HEK293 (cell line): Measurements from ENCODE around the gene NME5.

ENCODE experiments used
- CTCF ChIA-PET: fragments of 350-600 bp; formaldehyde crosslinking; extraction: SDS; loops from one replicate; lab custom pipeline; 2021; ENCODE audit warnings: antibody characterized with exemption; lab: Yijun Ruan, JAX
- POLR2A ChIA-PET: fragments of 300-600 bp; formaldehyde crosslinking; extraction: SDS; loops from one replicate; lab custom pipeline; 2020; ENCODE audit warnings: antibody characterized with exemption, inconsistent platforms; lab: Yijun Ruan, JAX
- H3K27ac ChIP-seq: fragments of 200-500 bp; sonication (Bioruptor generic); 2 replicates; pipeline ENCODE4 v1.5.1; 2014; ENCODE audit warnings: low read depth, low read length, control low read depth, inconsistent platforms; ENCODE audit errors: extremely low read depth
- H3K36me3 ChIP-seq, 2 experiments: fragments of 200-500 bp in 1 of 2; sonication (Bioruptor generic) in 1 of 2; 1 replicate in 1 of 2; 2 replicates in 1 of 2; pipeline ENCODE4 v1.5.1; 2014 to 2017; ENCODE audit warnings: inconsistent platforms in 2 of 2, low read length in 2 of 2; ENCODE audit not compliant: control insufficient read depth in 2 of 2, insufficient read depth in 1 of 2
- H3K4me1 ChIP-seq: fragments of 200-500 bp; sonication (Bioruptor generic); 2 replicates; pipeline ENCODE4 v1.5.1; 2014; ENCODE audit warnings: mild to moderate bottlenecking, low read length, inconsistent platforms; ENCODE audit not compliant: control insufficient read depth, insufficient read depth
- H3K4me3 ChIP-seq: 2 replicates; pipeline ENCODE4 v1.5.1; 2011; ENCODE audit warnings: low read depth, mild to moderate bottlenecking, control low read depth, low read length, moderate library complexity
- H3K9me3 ChIP-seq: fragments of 200-500 bp; sonication (Bioruptor generic); 2 replicates; pipeline ENCODE4 v1.5.1; 2014; ENCODE audit warnings: low read depth, low read length, inconsistent platforms; ENCODE audit not compliant: control insufficient read depth, insufficient read depth
- FEZF1 ChIP-seq: fragments of 450-650 bp; formaldehyde crosslinking; IDR thresholded peaks from 2 replicates; pipeline ENCODE4 v1.5.1; 2016; ENCODE audit warnings: missing biosample characterization, missing genetic modification characterization
- SP2 ChIP-seq: fragments of 450-650 bp; formaldehyde crosslinking; IDR thresholded peaks from 2 replicates; pipeline ENCODE4 v1.5.1; 2016; ENCODE audit warnings: missing biosample characterization, missing genetic modification characterization
- ZBTB1 ChIP-seq: fragments of 450-650 bp; formaldehyde crosslinking; IDR thresholded peaks from 2 replicates; pipeline ENCODE4 v1.5.1; 2016; ENCODE audit warnings: missing biosample characterization, missing genetic modification characterization
- ZNF114 ChIP-seq: fragments of 450-650 bp; formaldehyde crosslinking; IDR thresholded peaks from 2 replicates; pipeline ENCODE4 v1.5.0; 2017; ENCODE audit warnings: missing biosample characterization, missing genetic modification characterization
- ZNF121 ChIP-seq: fragments of 450-650 bp; formaldehyde crosslinking; IDR thresholded peaks from 2 replicates; pipeline ENCODE4 v1.5.1; 2016; ENCODE audit warnings: missing biosample characterization, missing genetic modification characterization
- ZNF274 ChIP-seq, 2 experiments: fragments of 200-500 bp in 1 of 2; fragments of 450-650 bp in 1 of 2; sonication (Bioruptor generic) in 1 of 2; formaldehyde crosslinking in 1 of 2; IDR thresholded peaks; 2 replicates each; pipeline versions ENCODE4 v1.5.1 to v1.6.1; 2014 to 2016; ENCODE audit warnings: borderline replicate concordance in 1 of 2, inconsistent platforms in 1 of 2, low read length in 1 of 2, missing biosample characterization in 1 of 2, missing genetic modification characterization in 1 of 2
- ZNF660 ChIP-seq: fragments of 450-650 bp; IDR thresholded peaks from 2 replicates; pipeline ENCODE4 v1.5.1; 2018; ENCODE audit warnings: missing biosample characterization, mild to moderate bottlenecking, missing genetic modification characterization
- TF ChIP-seq, protein P1 (sequence below): fragments of 450-650 bp; formaldehyde crosslinking; IDR thresholded peaks from 2 replicates; pipeline ENCODE4 v1.5.0; 2017; ENCODE audit warnings: missing biosample characterization, missing genetic modification characterization, borderline replicate concordance
- TF ChIP-seq, protein P2 (sequence below): fragments of 450-650 bp; IDR thresholded peaks from 2 replicates; pipeline ENCODE4 v1.5.1; 2018; ENCODE audit warnings: missing biosample characterization, mild to moderate bottlenecking, missing genetic modification characterization
- TF ChIP-seq, protein P3 (sequence below): fragments of 450-650 bp; formaldehyde crosslinking; IDR thresholded peaks from 2 replicates; pipeline ENCODE4 v1.5.1; 2016; ENCODE audit warnings: missing biosample characterization, missing genetic modification characterization

NME5 gene

DNA sequence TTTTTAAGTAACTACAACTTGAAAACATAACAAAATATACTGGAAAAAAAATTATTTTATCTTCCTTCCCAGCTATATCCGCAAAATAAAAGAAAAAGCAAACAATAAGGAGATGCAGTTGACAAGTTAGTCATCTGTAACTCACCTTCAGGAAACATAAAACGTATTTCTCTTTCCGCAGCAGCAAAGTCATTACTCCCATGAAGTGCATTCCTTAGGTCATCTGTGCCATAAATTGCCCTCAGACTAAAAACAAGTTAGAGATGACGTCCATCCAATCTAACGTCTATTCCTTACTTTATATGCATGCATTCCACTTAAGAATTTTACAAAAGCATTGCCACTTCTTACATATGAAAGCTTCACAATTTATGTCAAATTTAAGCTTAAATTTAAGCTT is 10.9 kb downstream of the NME5 start (continued):
- no peak for TF ChIP-seq ZNF114 (tag by site-specific recombination)
- no peak for TF ChIP-seq ZNF660
- TF ChIP-seq FEZF1 (tag by site-specific recombination): no peak

DNA sequence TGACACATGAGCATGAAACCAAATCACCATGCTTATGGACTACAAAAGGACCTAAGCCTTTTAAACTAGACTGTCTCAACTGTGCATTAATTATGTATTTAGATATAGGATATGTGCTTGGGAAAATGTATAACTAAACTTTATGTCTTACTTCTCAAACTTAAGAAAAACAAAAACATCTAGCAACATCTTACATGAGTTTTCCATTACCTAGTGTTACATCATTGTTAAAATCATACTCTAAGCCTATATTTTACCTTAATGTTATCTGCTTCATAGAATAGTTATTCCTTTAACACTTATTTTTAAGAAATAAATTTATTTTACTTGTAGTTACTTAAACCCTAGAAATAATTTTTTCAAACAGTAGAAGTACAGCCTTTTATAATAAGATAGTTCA is 24.0 kb downstream of the NME5 start:
- H3K4me1 ChIP-seq: peaks cover 10% of the 10 kb centered on the region
- TF ChIP-seq SP2 (tag by site-specific recombination): no peak
- no peak for TF ChIP-seq ZBTB1 (tag by site-specific recombination)
- TF ChIP-seq, all 188 proteins: peak for 0
- ChIA-PET CTCF (interaction anchor here (0.7 to 1.0 kb wide), 2 partner anchors 19 to 51 kb away, joined by 3 to 7 read pairs; no protein-coding TSS in a partner anchor), POLR2A (no interaction called here)
- Histone ChIP-seq H3K36me3 (no peaks in the 10 kb centered on the region; a peak in 1 of 3 replicates), H3K27ac (no peak overlapping the region), H3K4me3 (no peak overlapping the region), H3K9me3 (no peaks in the 10 kb centered on the region)

DNA sequence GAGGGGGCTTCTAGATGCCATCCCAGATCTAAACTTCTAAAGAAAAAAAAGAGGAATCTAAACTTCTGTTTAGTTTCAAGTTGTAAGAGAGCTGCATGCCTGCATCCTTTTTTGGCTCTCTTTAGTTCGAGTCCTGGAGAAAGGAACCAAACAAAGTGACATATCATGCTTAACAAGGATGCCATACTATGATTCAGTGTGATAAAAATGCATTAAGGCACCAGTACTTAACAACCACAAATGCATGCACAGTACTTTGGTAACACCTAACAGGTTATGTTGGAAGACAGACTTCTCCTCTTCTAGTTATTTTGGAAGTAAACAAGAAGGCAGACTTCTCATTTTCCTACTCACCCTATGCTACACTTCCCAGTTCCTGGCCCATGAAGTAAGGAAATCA is 27.3 kb downstream of the NME5 start:
- H3K27ac ChIP-seq: no peak overlapping the region
- peaks cover 22% of the 10 kb centered on the region for H3K4me1 ChIP-seq
- CTCF ChIA-PET: interaction anchor here (1.3 to 2.3 kb wide), 3 partner anchors 35 to 76 kb away, joined by 6 to 14 read pairs (median 8); no protein-coding TSS in a partner anchor
- TF ChIP-seq, protein P1, sequence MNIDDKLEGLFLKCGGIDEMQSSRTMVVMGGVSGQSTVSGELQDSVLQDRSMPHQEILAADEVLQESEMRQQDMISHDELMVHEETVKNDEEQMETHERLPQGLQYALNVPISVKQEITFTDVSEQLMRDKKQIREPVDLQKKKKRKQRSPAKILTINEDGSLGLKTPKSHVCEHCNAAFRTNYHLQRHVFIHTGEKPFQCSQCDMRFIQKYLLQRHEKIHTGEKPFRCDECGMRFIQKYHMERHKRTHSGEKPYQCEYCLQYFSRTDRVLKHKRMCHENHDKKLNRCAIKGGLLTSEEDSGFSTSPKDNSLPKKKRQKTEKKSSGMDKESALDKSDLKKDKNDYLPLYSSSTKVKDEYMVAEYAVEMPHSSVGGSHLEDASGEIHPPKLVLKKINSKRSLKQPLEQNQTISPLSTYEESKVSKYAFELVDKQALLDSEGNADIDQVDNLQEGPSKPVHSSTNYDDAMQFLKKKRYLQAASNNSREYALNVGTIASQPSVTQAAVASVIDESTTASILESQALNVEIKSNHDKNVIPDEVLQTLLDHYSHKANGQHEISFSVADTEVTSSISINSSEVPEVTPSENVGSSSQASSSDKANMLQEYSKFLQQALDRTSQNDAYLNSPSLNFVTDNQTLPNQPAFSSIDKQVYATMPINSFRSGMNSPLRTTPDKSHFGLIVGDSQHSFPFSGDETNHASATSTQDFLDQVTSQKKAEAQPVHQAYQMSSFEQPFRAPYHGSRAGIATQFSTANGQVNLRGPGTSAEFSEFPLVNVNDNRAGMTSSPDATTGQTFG (tag by site-specific recombination): no peak
- TF ChIP-seq, protein P2, sequence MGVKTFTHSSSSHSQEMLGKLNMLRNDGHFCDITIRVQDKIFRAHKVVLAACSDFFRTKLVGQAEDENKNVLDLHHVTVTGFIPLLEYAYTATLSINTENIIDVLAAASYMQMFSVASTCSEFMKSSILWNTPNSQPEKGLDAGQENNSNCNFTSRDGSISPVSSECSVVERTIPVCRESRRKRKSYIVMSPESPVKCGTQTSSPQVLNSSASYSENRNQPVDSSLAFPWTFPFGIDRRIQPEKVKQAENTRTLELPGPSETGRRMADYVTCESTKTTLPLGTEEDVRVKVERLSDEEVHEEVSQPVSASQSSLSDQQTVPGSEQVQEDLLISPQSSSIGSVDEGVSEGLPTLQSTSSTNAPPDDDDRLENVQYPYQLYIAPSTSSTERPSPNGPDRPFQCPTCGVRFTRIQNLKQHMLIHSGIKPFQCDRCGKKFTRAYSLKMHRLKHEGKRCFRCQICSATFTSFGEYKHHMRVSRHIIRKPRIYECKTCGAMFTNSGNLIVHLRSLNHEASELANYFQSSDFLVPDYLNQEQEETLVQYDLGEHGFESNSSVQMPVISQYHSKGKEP: 0 out of 2 replicates have a peak, but pooled peaks have one; percentile 15
- TF ChIP-seq, all 188 proteins: peak for 1
- Histone ChIP-seq H3K4me3 (no peak overlapping the region), H3K9me3 (no peaks in the 10 kb centered on the region), H3K36me3 (no peaks in the 10 kb centered on the region)
- POLR2A ChIA-PET: no interaction called here

DNA sequence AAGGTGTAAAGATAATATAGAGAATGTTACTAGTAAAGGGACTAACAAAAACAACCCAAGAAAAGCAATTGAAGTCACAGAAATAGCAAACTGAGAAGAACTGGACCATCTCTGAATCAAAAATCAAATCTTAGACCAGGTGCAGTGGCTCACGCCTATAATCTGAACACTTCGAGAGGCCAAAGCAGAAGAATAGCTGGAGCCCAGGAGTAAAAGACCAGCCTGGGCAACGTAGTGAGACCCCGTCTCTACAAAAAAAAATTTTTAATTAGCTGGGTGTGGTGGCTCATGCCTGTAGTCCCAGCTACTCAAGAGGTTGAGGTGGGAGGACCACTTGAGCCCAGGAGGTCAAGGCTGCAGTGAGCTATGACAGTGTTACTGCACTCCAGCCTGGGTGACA is 28.0 kb downstream of the NME5 start:
- H3K27ac ChIP-seq: no peak overlapping the region
- H3K36me3 ChIP-seq: no peaks in the 10 kb centered on the region
- CTCF ChIA-PET: interaction anchor here (0.7 to 2.6 kb wide), 10 partner anchors 14 to 493 kb away, joined by 3 to 16 read pairs (median 3); partner anchors contain the start of gene KDM3B
- TF ChIP-seq ZNF121 (tag by site-specific recombination): peak; percentile 96
- TF ChIP-seq, protein P3, sequence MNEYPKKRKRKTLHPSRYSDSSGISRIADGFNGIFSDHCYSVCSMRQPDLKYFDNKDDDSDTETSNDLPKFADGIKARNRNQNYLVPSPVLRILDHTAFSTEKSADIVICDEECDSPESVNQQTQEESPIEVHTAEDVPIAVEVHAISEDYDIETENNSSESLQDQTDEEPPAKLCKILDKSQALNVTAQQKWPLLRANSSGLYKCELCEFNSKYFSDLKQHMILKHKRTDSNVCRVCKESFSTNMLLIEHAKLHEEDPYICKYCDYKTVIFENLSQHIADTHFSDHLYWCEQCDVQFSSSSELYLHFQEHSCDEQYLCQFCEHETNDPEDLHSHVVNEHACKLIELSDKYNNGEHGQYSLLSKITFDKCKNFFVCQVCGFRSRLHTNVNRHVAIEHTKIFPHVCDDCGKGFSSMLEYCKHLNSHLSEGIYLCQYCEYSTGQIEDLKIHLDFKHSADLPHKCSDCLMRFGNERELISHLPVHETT (tag by site-specific recombination): no peak
- no peak for TF ChIP-seq ZNF274 (IDR thresholded peaks at IDR 0.05; ENCODE audit: low read length)
- TF ChIP-seq ZNF274 (tag by site-specific recombination; IDR thresholded peaks at IDR 0.05; ENCODE audit: borderline replicate concordance): no peak
- H3K9me3 ChIP-seq: no peaks in the 10 kb centered on the region
- peaks cover 22% of the 10 kb centered on the region for H3K4me1 ChIP-seq
- POLR2A ChIA-PET: interaction anchor here (0.9 to 1.3 kb wide), 2 partner anchors 356 to 358 kb away, joined by 3 to 6 read pairs; partner anchors contain the start of gene HNRNPA0
- no peak overlapping the region for H3K4me3 ChIP-seq
